HepG2 (cell line): ENCODE measurements around the gene LRRC8D. TPM values are rescaled to one million over a fixed set of nuclear protein-coding genes. Genes with fewer than 3 reads are reported as not detected.

Source experiments
- CHD4 ChIP-seq: fragments of 200-600 bp; sonication (generic); IDR thresholded peaks from 2 replicates; pipeline ENCODE4 v1.7.0; 2017; ENCODE audit warnings: mild to moderate bottlenecking, low read length, borderline replicate concordance
- FLYWCH1 ChIP-seq: sonication (generic); formaldehyde crosslinking; IDR thresholded peaks from 2 replicates; pipeline ENCODE4 v1.8.1; 2023; ENCODE audit warnings: mild to moderate bottlenecking, missing genetic modification reagents
- FOXM1 ChIP-seq: sonication (generic); formaldehyde crosslinking; IDR thresholded peaks from 2 replicates; pipeline ENCODE4 v1.5.0; 2020; ENCODE audit warnings: missing genetic modification reagents
- HDAC6 ChIP-seq: fragments of 200-600 bp; sonication (generic); IDR thresholded peaks from 2 replicates; pipeline ENCODE4 v1.7.0; 2017; ENCODE audit warnings: mild to moderate bottlenecking, antibody characterized with exemption, low read length, low read depth
- HNRNPH1 ChIP-seq: fragments of 200-400 bp; formaldehyde crosslinking; optimal IDR thresholded peaks from 2 replicates; pipeline ENCODE3; 2017; ENCODE audit warnings: mild to moderate bottlenecking, low read depth, low read length
- NRL ChIP-seq: sonication (generic); formaldehyde crosslinking; IDR thresholded peaks from 2 replicates; pipeline ENCODE4 v1.5.0; 2020; ENCODE audit warnings: missing genetic modification reagents, mild to moderate bottlenecking, moderate library complexity, borderline replicate concordance
- PCBP1 ChIP-seq: fragments of 200-400 bp; formaldehyde crosslinking; IDR thresholded peaks from 2 replicates; pipeline ENCODE4 v1.6.1; 2017; ENCODE audit warnings: mild to moderate bottlenecking, low read depth, low read length, borderline replicate concordance
- TAF1 ChIP-seq: sonication (generic); formaldehyde crosslinking; IDR thresholded peaks from 2 replicates; pipeline ENCODE4 v1.4.0; 2020; ENCODE audit warnings: missing genetic modification reagents
- XRCC5 ChIP-seq: fragments of 200-400 bp; formaldehyde crosslinking; optimal IDR thresholded peaks from 2 replicates; pipeline ENCODE3; 2017; ENCODE audit warnings: mild to moderate bottlenecking, low read length
- ZNF138 ChIP-seq: sonication (generic); formaldehyde crosslinking; IDR thresholded peaks from 2 replicates; pipeline ENCODE4 v1.5.0; 2020; ENCODE audit warnings: mild to moderate bottlenecking, low read depth, missing genetic modification reagents
- ZNF577 ChIP-seq: sonication (generic); formaldehyde crosslinking; IDR thresholded peaks from 2 replicates; pipeline ENCODE4 v1.4.0; 2020; ENCODE audit warnings: mild to moderate bottlenecking, low read depth, missing genetic modification reagents, borderline replicate concordance
- ZNF777 ChIP-seq: sonication (generic); formaldehyde crosslinking; IDR thresholded peaks from 2 replicates; pipeline ENCODE4 v1.4.0; 2020; ENCODE audit warnings: missing genetic modification reagents
- polyA plus RNA-seq, 8 experiments: library from polyadenylated mRNA; depleted of rRNA in 3 of 8; stranded (reverse) in 7 of 8; unstranded in 1 of 8; fragments of >200 nt; fragmentation: Illumina TruSeq in 4 of 8; extraction: Trizol in 4 of 8; gene quantifications; 2 replicates each; pipeline versions ENCODE4 v1.2.1 to v1.2.3, GENCODE V29; 2011 to 2016; ENCODE audit warnings: low read depth in 4 of 8, missing spikeins in 1 of 8, mixed read lengths in 1 of 8; ENCODE audit not compliant: insufficient read depth in 1 of 8
- total RNA-seq, 5 experiments: library from RNA; depleted of rRNA; stranded (reverse); fragments of >200 nt; fragmentation: Illumina TruSeq; extraction: Trizol; gene quantifications; 2 replicates each; pipeline ENCODE4 v1.2.3, GENCODE V29; 2016; ENCODE audit warnings: low read depth in 1 of 5
- TF ChIP-seq, protein P1 (sequence below): sonication (generic); formaldehyde crosslinking; IDR thresholded peaks from 2 replicates; pipeline ENCODE4 v1.4.0; 2020; ENCODE audit warnings: mild to moderate bottlenecking, missing genetic modification reagents
- TF ChIP-seq, protein P2 (sequence below): sonication (generic); formaldehyde crosslinking; IDR thresholded peaks from 2 replicates; pipeline ENCODE4 v1.4.0; 2020; ENCODE audit warnings: mild to moderate bottlenecking, missing genetic modification reagents
- TF ChIP-seq, protein P3 (sequence below): IDR thresholded peaks from 2 replicates; pipeline ENCODE4 v1.6.1; 2016; ENCODE audit warnings: missing genetic modification reagents, missing compliant biosample characterization

LRRC8D gene
- total and polyA plus RNA-seq, 2 of the 13 experiments (the other 11 are each of a cell fraction or from before 2014, with no cell fraction given), result 29.9 to 45.5 TPM

DNA sequence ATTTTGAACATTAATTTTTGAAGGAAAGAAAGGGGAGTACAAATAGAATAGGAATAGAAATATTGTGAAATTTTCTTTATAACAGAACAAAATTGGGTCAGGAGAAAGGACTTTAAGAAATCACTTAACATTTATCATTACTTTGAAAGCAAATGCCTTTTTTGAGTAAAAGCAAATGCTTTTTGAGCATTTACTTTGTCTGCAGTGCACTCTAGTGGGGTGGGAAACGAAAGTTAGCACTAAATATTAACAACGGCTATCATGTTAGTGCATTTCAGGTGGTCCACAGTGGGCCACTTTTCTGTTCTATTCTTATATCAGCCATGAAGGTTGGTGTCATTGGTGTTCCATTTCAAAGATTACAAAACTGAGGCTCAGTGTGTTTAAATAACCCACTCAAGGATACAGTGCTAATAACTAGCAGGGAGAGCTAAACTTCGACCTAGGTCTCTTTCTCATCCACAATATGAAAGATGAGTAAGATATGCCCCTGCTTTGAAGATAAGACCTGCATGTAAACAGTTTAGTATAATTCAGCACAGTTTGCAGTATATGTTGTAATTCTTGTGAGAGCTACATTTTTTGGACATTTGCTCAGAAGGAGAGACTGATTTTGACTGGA is 13.4 kb downstream of the LRRC8D start (continued):
- TF ChIP-seq HDAC6 (no peak), FLYWCH1 (CRISPR knock-in tag) (no peak), TAF1 (CRISPR knock-in tag) (no peak), ZNF577 (CRISPR knock-in tag) (no peak), PCBP1 (no peak), CHD4 (peak; percentile 95), NRL (CRISPR knock-in tag) (no peak), ZNF777 (CRISPR knock-in tag) (no peak), FOXM1 (CRISPR knock-in tag) (no peak), XRCC5 (no peak), ZNF138 (CRISPR knock-in tag) (no peak), HNRNPH1 (no peak)
- TF ChIP-seq, protein P1, sequence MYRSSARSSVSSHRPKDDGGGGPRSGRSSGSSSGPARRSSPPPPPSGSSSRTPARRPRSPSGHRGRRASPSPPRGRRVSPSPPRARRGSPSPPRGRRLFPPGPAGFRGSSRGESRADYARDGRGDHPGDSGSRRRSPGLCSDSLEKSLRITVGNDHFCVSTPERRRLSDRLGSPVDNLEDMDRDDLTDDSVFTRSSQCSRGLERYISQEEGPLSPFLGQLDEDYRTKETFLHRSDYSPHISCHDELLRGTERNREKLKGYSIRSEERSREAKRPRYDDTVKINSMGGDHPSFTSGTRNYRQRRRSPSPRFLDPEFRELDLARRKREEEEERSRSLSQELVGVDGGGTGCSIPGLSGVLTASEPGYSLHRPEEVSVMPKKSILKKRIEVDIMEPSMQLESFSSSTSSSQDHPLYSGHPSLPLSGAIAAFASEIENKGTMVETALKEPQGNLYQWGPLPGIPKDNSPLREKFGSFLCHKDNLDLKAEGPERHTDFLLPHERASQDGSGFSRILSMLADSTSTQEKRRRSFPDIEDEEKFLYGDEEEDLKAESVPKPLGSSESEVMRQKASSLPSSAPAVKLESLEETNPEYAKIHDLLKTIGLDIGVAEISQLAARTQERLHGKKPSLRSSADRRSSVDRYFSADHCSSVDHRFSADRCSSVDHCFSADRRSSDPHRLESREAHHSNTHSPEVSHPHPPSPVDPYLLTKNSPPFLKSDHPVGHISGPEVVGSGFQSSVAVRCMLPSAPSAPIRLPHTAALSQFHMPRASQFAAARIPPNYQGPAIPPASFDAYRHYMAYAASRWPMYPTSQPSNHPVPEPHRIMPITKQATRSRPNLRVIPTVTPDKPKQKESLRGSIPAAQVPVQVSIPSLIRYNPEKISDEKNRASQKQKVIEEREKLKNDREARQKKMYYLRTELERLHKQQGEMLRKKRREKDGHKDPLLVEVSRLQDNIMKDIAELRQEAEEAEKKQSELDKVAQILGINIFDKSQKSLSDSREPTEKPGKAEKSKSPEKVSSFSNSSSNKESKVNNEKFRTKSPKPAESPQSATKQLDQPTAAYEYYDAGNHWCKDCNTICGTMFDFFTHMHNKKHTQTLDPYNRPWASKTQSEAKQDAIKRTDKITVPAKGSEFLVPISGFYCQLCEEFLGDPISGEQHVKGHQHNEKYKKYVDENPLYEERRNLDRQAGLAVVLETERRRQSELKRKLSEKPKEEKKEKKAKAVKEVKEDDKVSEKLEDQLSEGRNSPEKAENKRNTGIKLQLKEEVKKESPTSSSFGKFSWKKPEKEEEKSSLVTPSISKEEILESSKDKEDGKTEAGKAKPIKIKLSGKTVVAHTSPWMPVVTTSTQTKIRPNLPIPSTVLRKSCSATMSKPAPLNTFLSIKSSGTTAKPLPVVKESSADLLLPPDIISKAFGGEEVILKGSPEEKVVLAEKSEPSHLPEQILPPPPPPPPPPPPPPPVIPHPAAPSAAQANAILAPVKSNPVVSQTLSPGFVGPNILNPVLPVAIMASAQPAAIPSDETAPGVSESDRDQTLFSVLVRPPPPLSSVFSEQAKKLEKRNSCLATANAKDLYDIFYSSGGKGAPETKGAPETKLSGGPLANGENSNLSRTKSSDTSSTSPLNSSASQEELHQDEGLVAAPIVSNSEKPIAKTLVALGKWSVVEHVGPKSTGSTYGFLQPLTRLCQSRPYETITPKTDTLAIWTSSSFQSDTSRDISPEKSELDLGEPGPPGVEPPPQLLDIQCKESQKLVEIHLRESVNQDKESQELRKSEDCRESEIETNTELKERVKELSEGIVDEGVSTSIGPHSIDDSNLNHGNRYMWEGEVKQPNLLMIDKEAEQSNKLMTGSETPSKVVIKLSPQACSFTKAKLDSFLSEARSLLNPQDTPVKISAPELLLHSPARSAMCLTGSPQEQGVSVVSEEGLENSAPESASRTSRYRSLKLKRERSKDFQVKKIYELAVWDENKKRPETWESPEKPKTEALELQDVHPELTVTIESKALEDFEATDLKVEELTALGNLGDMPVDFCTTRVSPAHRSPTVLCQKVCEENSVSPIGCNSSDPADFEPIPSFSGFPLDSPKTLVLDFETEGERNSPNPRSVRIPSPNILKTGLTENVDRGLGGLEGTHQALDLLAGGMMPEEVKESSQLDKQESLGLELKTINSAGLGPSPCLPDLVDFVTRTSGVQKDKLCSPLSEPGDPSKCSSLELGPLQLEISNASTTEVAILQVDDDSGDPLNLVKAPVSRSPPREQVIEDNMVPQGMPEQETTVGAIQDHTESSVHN (CRISPR knock-in tag), result no peak
- TF ChIP-seq, protein P2, sequence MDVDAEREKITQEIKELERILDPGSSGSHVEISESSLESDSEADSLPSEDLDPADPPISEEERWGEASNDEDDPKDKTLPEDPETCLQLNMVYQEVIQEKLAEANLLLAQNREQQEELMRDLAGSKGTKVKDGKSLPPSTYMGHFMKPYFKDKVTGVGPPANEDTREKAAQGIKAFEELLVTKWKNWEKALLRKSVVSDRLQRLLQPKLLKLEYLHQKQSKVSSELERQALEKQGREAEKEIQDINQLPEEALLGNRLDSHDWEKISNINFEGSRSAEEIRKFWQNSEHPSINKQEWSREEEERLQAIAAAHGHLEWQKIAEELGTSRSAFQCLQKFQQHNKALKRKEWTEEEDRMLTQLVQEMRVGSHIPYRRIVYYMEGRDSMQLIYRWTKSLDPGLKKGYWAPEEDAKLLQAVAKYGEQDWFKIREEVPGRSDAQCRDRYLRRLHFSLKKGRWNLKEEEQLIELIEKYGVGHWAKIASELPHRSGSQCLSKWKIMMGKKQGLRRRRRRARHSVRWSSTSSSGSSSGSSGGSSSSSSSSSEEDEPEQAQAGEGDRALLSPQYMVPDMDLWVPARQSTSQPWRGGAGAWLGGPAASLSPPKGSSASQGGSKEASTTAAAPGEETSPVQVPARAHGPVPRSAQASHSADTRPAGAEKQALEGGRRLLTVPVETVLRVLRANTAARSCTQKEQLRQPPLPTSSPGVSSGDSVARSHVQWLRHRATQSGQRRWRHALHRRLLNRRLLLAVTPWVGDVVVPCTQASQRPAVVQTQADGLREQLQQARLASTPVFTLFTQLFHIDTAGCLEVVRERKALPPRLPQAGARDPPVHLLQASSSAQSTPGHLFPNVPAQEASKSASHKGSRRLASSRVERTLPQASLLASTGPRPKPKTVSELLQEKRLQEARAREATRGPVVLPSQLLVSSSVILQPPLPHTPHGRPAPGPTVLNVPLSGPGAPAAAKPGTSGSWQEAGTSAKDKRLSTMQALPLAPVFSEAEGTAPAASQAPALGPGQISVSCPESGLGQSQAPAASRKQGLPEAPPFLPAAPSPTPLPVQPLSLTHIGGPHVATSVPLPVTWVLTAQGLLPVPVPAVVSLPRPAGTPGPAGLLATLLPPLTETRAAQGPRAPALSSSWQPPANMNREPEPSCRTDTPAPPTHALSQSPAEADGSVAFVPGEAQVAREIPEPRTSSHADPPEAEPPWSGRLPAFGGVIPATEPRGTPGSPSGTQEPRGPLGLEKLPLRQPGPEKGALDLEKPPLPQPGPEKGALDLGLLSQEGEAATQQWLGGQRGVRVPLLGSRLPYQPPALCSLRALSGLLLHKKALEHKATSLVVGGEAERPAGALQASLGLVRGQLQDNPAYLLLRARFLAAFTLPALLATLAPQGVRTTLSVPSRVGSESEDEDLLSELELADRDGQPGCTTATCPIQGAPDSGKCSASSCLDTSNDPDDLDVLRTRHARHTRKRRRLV, result no peak
- TF ChIP-seq, protein P3, sequence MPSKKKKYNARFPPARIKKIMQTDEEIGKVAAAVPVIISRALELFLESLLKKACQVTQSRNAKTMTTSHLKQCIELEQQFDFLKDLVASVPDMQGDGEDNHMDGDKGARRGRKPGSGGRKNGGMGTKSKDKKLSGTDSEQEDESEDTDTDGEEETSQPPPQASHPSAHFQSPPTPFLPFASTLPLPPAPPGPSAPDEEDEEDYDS, result no peak
